Neural cell (in vitro differentiated cells): ENCODE results near the gene GSC. TPM values are rescaled to one million over a fixed set of nuclear protein-coding genes. Genes with fewer than 3 reads are reported as not detected.

Source experiments
- H2AFZ ChIP-seq: fragments of 200-600, 300-800 bp; sonication (generic), shearing (Covaris generic); 2 replicates; pipeline ENCODE4 v1.6.0; 2014; ENCODE audit warnings: low read depth, mild to moderate bottlenecking, antibody characterized with exemption, low read length, moderate library complexity
- H3F3A ChIP-seq: fragments of 200-600 bp; shearing (Covaris generic); 2 replicates; pipeline ENCODE4 v1.6.1; 2016; ENCODE audit warnings: mild to moderate bottlenecking, moderate library complexity, mixed read lengths, antibody characterized with exemption, low read length; ENCODE audit not compliant: insufficient read depth, poor library complexity, severe bottlenecking
- H3K27ac ChIP-seq: fragments of 200-600, 300-800 bp; sonication (generic), shearing (Covaris generic); 2 replicates; pipeline ENCODE4 v1.5.1; 2014; ENCODE audit warnings: mild to moderate bottlenecking, low read length, moderate library complexity
- H3K27me3 ChIP-seq: fragments of 300-800, 200-600 bp; sonication (generic), shearing (Covaris generic); 2 replicates; pipeline ENCODE4 v1.6.0; 2014; ENCODE audit warnings: mild to moderate bottlenecking, low read depth, low read length, moderate library complexity; ENCODE audit not compliant: insufficient read depth
- H3K36me3 ChIP-seq: fragments of 300-800, 200-600 bp; sonication (generic), shearing (Covaris generic); 2 replicates; pipeline ENCODE4 v1.5.1; 2014; ENCODE audit warnings: mild to moderate bottlenecking, antibody characterized with exemption, low read length, moderate library complexity; ENCODE audit not compliant: insufficient read depth
- H3K4me2 ChIP-seq: fragments of 300-800, 200-600 bp; sonication (generic), shearing (Covaris generic); 2 replicates; pipeline ENCODE4 v1.6.0; 2014; ENCODE audit warnings: mild to moderate bottlenecking, low read length
- H3K4me3 ChIP-seq: fragments of 300-800, 200-600 bp; sonication (generic), shearing (Covaris generic); 2 replicates; pipeline ENCODE4 v1.5.1; 2014; ENCODE audit warnings: mild to moderate bottlenecking, low read length, moderate library complexity
- H3K79me2 ChIP-seq: fragments of 200-600 bp; shearing (Covaris generic); replicated peaks from 2 replicates; pipeline ENCODE4 v1.6.0; 2014; ENCODE audit warnings: mild to moderate bottlenecking, low read length, moderate library complexity; ENCODE audit not compliant: insufficient read depth
- H3K9ac ChIP-seq: fragments of 300-800, 200-600 bp; sonication (generic), shearing (Covaris generic); 2 replicates; pipeline ENCODE4 v1.6.1; 2016; ENCODE audit warnings: mild to moderate bottlenecking, low read length, mixed read lengths
- H3K9me2 ChIP-seq: fragments of 200-600 bp; shearing (Covaris generic); 2 replicates; pipeline ENCODE4 v1.6.1; 2016; ENCODE audit warnings: mild to moderate bottlenecking, low read length, mixed read lengths; ENCODE audit not compliant: insufficient read depth
- H3K9me3 ChIP-seq: fragments of 200-600, 300-800 bp; sonication (generic), shearing (Covaris generic); 2 replicates; pipeline ENCODE4 v1.6.1; 2016; ENCODE audit warnings: mild to moderate bottlenecking, mixed run types, low read length, moderate library complexity, mixed read lengths
- H4K20me1 ChIP-seq: fragments of 200-600 bp; shearing (Covaris generic); 2 replicates; pipeline ENCODE4 v1.6.1; 2016; ENCODE audit warnings: mild to moderate bottlenecking, mixed run types; ENCODE audit not compliant: insufficient read depth
- CTCF ChIP-seq: fragments of 450-650 bp; IDR thresholded peaks from 2 replicates; pipeline ENCODE4 v1.5.1; 2014; ENCODE audit warnings: antibody characterized with exemption, mild to moderate bottlenecking, moderate library complexity; ENCODE audit not compliant: poor library complexity, severe bottlenecking
- EP300 ChIP-seq: fragments of 450-650 bp; conservative IDR thresholded peaks from 2 replicates; pipeline ENCODE4 v1.6.1; 2014; ENCODE audit warnings: antibody characterized with exemption, mild to moderate bottlenecking, moderate library complexity; ENCODE audit not compliant: poor library complexity, severe bottlenecking
- EZH2 ChIP-seq: fragments of 200-600, 300-800 bp; shearing (Covaris generic), sonication (generic); IDR thresholded peaks from 2 replicates; pipeline ENCODE4 v1.6.1; 2014; ENCODE audit warnings: antibody characterized with exemption, low read length, borderline replicate concordance, mild to moderate bottlenecking; ENCODE audit not compliant: insufficient read depth, poor library complexity, severe bottlenecking
- MXI1 ChIP-seq: fragments of 450-650 bp; conservative IDR thresholded peaks from 2 replicates; pipeline ENCODE4 v1.6.1; 2014; ENCODE audit warnings: antibody characterized with exemption, mild to moderate bottlenecking; ENCODE audit not compliant: poor library complexity, severe bottlenecking
- POLR2AphosphoS5 ChIP-seq: IDR thresholded peaks from 2 replicates; pipeline ENCODE4 v1.6.1; 2012
- RAD21 ChIP-seq: fragments of 450-650 bp; conservative IDR thresholded peaks from 2 replicates; pipeline ENCODE4 v1.6.1; 2014; ENCODE audit warnings: antibody characterized with exemption, mild to moderate bottlenecking, moderate library complexity
- REST ChIP-seq: IDR thresholded peaks from 2 replicates; pipeline ENCODE4 v1.6.1; 2012; ENCODE audit warnings: borderline replicate concordance
- SMC3 ChIP-seq: fragments of 450-650 bp; conservative IDR thresholded peaks from 2 replicates; pipeline ENCODE4 v1.6.1; 2014; ENCODE audit warnings: antibody characterized with exemption, mild to moderate bottlenecking, moderate library complexity; ENCODE audit not compliant: poor library complexity
- TAF1 ChIP-seq: IDR thresholded peaks from 2 replicates; pipeline ENCODE4 v1.6.1; 2012; ENCODE audit warnings: low read depth
- polyA plus RNA-seq: library from polyadenylated mRNA; depleted of rRNA; stranded (reverse); fragments of >200 nt; gene quantifications from 2 replicates; pipeline ENCODE4 v1.2.3, GENCODE V29; 2014

Gene GSC
- polyA plus RNA-seq, 1 donor from 2014 or later = 0.45 TPM

DNA sequence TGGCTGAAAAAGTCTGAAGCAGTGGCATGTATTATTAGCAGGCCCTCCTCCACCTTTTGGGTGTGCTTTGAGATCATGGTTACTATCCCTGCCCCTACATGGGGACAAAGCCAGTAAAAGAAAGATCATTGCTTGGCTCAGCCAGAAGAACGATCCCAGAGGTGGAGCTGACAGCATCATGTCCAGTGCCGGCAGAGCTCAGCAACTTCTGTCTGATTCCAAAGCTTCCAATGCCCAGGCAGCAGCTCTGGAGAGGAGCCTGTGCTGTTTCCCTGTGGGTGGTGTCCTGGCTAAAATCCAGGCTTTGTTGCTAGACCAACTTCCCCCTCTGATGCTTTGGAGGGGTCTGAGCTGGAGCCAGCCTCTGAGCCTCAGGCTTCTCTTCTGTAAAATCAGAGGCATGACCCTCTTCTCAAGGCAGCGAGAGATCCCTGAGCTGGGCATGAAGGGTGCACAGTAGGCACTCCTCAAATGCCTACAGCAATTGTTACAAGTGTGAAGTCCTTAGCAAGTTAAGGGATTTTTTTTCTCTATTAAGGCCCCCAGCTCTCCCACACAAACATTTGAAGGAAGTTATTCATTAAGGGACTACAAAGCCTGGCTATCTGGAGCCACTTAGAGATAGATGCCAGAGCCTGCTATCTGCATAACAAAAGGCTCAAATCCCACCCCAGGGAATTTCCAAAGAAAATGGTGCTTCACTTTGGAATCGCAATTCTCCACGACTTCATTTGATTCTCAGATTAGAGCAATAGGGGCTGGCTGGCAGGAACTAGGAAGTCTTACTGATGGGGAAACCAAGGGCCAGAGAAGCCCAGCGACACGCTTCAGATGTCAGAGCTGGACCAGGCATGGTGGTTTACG, 10.9 kb upstream of the GSC start:
- Histone ChIP-seq H3K4me3 (no peak overlapping the region), H3K9ac (no peak overlapping the region)

GRCh38 chr14:94779713-94780112, 9.8 kb upstream of the GSC start:
- Histone ChIP-seq H3K4me3 (no peak overlapping the region), H3K27ac (no peak overlapping the region), H3K9ac (no peak overlapping the region), H3K79me2 (no peaks in the 10 kb centered on the region), H4K20me1 (no peaks in the 10 kb centered on the region), H3K27me3 (peaks cover 42% of the 10 kb centered on the region), H3K4me2 (no peak overlapping the region), H3F3A (no peaks in the 10 kb centered on the region), H2AFZ (no peak overlapping the region), H3K9me3 (no peaks in the 10 kb centered on the region), H3K36me3 (no peaks in the 10 kb centered on the region), H3K9me2 (no peaks in the 10 kb centered on the region)
- no peak for TF ChIP-seq POLR2AphosphoS5

More for the DNA sequence above, 10.9 kb upstream of the GSC start:
- peaks cover 32% of the 10 kb centered on the region for H3K27me3 ChIP-seq
- H4K20me1 ChIP-seq = no peaks in the 10 kb centered on the region
- no peak for TF ChIP-seq EP300
- no peaks in the 10 kb centered on the region for H3K9me3 ChIP-seq
- H3K4me2 ChIP-seq = no peak overlapping the region
- no peaks in the 10 kb centered on the region for H3K79me2 ChIP-seq
- no peaks in the 10 kb centered on the region for H3K9me2 ChIP-seq
- H3F3A ChIP-seq = no peaks in the 10 kb centered on the region
- H3K36me3 ChIP-seq = no peaks in the 10 kb centered on the region
- H2AFZ ChIP-seq = no peak overlapping the region
- no peak overlapping the region for H3K27ac ChIP-seq

- TF ChIP-seq RAD21 (no peak), EZH2 (no peak), SMC3 (no peak), TAF1 (no peak), MXI1 (no peak), EP300 (no peak), POLR2AphosphoS5 (no peak), REST (no peak), CTCF (no peak)
- Histone ChIP-seq H3K9me2 (no peaks in the 10 kb centered on the region), H4K20me1 (no peaks in the 10 kb centered on the region), H2AFZ (no peak overlapping the region), H3K9ac (no peak overlapping the region), H3K36me3 (no peaks in the 10 kb centered on the region), H3K79me2 (no peaks in the 10 kb centered on the region), H3K9me3 (no peaks in the 10 kb centered on the region), H3K27me3 (peaks cover 79% of the 10 kb centered on the region), H3K4me3 (no peak overlapping the region), H3F3A (no peaks in the 10 kb centered on the region), H3K4me2 (no peak overlapping the region), H3K27ac (no peak overlapping the region)
These were observed 5.9 kb upstream of the GSC start for GRCh38 chr14:94775871-94776210.
